Nephron progenitor cell (in vitro differentiated cells): Measurements from ENCODE around the gene CELSR2.
"Not testable (repeated sequence)": the region's sequence is repeated elsewhere in the genome, so short reads cannot be mapped to it uniquely, and the experiment has no call there.

Experiments
- DNase-seq: peaks from one replicate; pipeline ENCODE4 v3.0.0; 2021
- H3K27ac Mint-ChIP-seq: 2 replicates; pipeline ENCODE4 v1.8.0; 2021; ENCODE audit warnings: mild to moderate bottlenecking, moderate library complexity, mixed read lengths
- H3K27me3 Mint-ChIP-seq: 2 replicates; pipeline ENCODE4 v1.8.0; 2021; ENCODE audit warnings: mild to moderate bottlenecking, low read depth, mixed read lengths; ENCODE audit not compliant: poor library complexity
- H3K36me3 Mint-ChIP-seq: 2 replicates; pipeline ENCODE4 v1.8.0; 2021; ENCODE audit warnings: low read depth, mixed read lengths
- H3K4me1 Mint-ChIP-seq: 2 replicates; pipeline ENCODE4 v1.8.0; 2021; ENCODE audit warnings: mixed read lengths
- H3K4me3 Mint-ChIP-seq: 2 replicates; pipeline ENCODE4 v1.8.0; 2021; ENCODE audit warnings: mild to moderate bottlenecking, moderate library complexity, mixed read lengths
- H3K9me3 Mint-ChIP-seq: 2 replicates; pipeline ENCODE4 v1.8.0; 2021; ENCODE audit warnings: mild to moderate bottlenecking, moderate library complexity, mixed read lengths
- TF ChIP-seq, protein P1 (sequence below): fragments of 200-600 bp; sonication (generic); IDR thresholded peaks from 2 replicates; pipeline ENCODE4 v1.5.0; 2021; ENCODE audit warnings: antibody characterized with exemption

Gene CELSR2

DNA sequence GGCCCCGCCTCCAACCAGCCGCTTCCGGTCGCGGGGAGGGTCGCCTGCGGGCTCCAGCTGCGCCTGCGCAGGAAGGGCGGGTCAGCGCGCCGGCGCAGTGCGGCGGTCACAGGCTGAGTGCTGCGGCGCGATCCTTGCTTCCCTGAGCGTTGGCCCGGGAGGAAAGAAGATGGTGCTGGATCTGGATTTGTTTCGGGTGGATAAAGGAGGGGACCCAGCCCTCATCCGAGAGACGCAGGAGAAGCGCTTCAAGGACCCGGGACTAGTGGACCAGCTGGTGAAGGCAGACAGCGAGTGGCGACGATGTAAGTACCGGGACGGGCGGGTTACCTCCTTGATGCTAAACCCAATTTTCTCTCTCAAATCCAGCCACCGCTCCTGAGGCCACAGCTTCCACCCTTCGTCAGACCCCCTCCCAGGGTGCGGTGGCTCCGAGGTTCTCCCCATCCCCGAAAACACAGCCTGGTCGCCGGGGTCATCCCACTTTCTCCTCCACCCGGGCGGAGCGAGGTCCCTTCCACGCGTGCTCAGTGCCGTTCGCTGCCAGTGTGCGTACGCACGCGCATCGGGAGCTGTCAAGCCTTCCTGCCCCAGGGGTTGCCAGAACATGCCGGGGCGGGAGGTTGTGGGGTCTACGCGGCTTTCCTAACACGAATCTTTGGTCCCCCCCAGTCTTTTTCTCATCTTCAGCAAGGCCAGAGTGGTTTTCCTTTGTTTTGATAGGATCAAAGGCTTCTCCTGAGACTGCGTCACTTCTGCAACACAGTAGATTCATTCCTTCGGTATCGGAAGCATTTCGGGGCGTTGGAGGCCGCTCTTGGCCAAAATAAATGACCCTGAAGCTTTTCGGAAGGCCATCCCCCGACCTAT, 35.3 kb upstream of the CELSR2 start, which contains the start of gene SARS1:
Gene SARS1, plus strand, starts transcription at position 95 of the 870 bp plus-strand sequence. Its CDS starts 75 bp downstream, at position 170.
- Mint-ChIP-seq H3K27me3 (peaks cover 5% of the 10 kb centered on the region), H3K27ac (peak within 1 kb of the TSS; percentile 63), H3K9me3 (peaks cover 6% of the 10 kb centered on the region), H3K4me1 (peaks cover 24% of the 10 kb centered on the region), H3K36me3 (peaks cover 24% of the 10 kb centered on the region), H3K4me3 (peak within 1 kb of the TSS; percentile 93)
- TF ChIP-seq, protein P1, sequence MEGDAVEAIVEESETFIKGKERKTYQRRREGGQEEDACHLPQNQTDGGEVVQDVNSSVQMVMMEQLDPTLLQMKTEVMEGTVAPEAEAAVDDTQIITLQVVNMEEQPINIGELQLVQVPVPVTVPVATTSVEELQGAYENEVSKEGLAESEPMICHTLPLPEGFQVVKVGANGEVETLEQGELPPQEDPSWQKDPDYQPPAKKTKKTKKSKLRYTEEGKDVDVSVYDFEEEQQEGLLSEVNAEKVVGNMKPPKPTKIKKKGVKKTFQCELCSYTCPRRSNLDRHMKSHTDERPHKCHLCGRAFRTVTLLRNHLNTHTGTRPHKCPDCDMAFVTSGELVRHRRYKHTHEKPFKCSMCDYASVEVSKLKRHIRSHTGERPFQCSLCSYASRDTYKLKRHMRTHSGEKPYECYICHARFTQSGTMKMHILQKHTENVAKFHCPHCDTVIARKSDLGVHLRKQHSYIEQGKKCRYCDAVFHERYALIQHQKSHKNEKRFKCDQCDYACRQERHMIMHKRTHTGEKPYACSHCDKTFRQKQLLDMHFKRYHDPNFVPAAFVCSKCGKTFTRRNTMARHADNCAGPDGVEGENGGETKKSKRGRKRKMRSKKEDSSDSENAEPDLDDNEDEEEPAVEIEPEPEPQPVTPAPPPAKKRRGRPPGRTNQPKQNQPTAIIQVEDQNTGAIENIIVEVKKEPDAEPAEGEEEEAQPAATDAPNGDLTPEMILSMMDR = no peak
- peak; percentile 92 for DNase-seq

DNA sequence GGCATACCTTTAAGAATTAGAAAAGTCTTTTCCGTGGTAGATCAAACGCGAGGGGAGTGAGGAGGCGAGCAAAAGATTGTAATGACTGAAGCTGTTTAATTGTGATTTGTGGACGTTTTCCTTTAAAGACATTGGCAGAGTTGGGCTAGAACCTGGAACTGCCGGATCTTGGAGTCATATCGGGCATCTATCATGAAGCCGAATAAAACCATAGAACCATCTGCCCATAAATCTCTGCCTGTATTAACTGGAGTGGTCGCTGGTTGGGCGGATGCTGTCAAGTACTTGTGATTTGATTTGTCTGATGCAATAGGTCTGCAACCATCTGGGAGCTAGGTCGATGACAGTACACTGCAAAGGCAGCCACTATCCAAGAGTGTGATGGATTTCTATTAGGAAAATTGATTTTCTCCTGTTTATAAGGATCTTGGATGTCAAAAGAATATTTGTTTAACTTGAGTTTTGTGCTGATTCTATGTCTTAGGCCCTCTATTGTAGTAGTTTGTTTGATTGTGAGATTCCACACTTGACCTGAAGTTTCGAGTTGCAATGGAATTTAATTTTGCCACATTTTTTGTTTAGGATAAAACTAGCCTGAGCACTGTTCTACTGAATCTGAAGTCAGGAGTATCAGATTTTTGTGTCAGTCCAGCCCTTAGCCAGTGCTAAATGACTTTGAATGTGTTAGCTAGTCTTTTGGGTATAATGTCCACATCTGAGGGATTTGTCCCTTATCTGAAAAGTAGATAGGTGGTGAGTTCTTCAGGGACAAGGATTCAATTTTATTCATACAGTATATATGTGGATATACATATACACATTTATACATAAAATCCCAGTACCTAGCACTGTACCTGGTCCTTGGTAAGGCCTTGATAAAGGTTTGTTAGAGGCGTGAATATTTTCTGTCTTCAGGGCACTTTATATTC, 34.4 kb upstream of the CELSR2 start:
- peaks cover 3% of the 10 kb centered on the region for H3K27me3 Mint-ChIP-seq
- TF ChIP-seq, protein P1 = no peak
- peak overlapping the region; percentile 93 for H3K4me3 Mint-ChIP-seq
- H3K9me3 Mint-ChIP-seq = peaks cover 6% of the 10 kb centered on the region
- peaks cover 24% of the 10 kb centered on the region for H3K4me1 Mint-ChIP-seq
- peaks cover 33% of the 10 kb centered on the region for H3K36me3 Mint-ChIP-seq
- DNase-seq = no peak
- peak overlapping the region; percentile 63 for H3K27ac Mint-ChIP-seq

DNA sequence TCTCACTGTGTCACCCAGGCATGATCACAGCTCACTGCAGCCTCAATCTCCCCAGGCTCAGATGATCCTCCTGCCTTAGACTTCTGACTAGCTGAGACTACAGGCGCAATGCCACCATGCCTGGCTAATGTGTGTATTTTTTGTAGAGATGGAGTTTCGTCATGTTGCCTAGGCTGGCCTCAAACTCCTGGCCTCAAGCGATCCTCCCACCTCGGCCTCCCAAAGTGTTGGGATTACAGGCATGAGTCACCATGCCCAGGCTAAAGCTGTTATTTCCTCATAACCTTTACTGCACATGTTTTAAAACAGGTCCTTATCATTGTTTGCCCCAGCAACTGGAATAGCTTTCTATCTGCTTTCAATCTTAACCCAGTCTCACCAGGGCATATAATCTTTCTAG, 32.7 kb upstream of the CELSR2 start:
- H3K27me3 Mint-ChIP-seq = no peaks in the 10 kb centered on the region
- no peak overlapping the region for H3K4me3 Mint-ChIP-seq
- H3K4me1 Mint-ChIP-seq = peaks cover 24% of the 10 kb centered on the region
- H3K27ac Mint-ChIP-seq = no peak overlapping the region
- peaks cover 48% of the 10 kb centered on the region for H3K36me3 Mint-ChIP-seq
- no peak for DNase-seq
- peaks cover 6% of the 10 kb centered on the region for H3K9me3 Mint-ChIP-seq
- TF ChIP-seq, protein P1 = no peak

DNA sequence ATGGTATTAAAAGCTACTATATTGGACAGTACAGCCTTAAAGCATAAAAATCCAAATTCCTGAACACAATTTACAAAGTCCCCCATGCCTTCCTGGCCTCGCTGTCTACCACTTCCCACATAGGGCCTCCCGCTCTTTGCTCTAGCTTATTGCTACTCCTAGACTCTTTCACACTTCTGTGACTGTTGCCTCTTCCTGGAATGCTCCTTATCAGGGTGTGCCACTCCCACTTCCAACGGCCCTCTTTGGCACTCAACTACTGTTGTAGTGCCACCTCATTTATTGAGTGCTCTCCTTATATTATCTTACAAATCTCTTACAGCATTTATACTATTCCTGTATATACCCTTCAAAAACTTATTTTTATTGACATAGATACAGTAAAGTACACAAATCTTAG, 30.8 kb upstream of the CELSR2 start:
- Mint-ChIP-seq H3K4me3 (no peak overlapping the region), H3K27me3 (no peaks in the 10 kb centered on the region), H3K27ac (no peak overlapping the region), H3K4me1 (peaks cover 24% of the 10 kb centered on the region), H3K36me3 (peaks cover 59% of the 10 kb centered on the region), H3K9me3 (peaks cover 6% of the 10 kb centered on the region)
- TF ChIP-seq, protein P1 = no peak
- no peak for DNase-seq

DNA sequence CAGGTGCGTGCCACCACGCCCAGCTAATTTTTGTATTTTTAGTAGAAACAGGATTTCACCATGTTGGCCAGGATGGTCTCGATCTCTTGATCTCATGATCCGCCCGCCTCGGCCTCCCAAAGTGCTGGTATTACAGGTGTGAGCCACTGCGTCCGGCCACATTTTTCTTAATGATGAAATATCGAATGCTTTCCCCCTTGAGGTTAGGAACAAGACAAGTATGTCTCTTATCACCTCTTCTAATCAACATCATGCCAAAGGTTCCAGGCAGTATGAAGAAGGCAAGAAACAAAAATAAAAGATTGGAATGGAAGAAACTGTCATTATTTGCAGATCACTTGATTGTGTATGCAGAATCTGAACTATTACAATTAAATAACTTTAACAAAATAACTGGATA, 28.1 kb upstream of the CELSR2 start:
- H3K4me1 Mint-ChIP-seq = not testable (repeated sequence)

DNA sequence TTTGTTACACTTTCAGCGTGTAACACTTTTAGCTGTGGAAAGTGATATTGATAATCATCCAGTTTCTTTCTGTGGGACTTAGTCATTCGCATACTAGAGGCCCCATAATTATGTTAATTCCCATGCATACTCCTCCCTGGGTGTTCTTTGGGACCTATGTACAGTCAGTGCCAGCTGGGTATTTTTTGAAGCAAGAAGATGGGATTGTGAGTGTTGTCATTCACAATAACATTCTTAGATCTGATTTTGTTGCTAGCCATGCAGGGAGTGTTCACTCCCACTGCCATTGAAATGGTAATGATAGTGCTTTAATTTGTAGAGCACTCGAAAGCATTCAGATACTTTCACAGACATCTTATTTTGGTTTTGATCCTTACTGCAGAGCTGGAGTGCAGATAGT, 24.0 kb upstream of the CELSR2 start:
- H3K27ac Mint-ChIP-seq = no peak overlapping the region
- H3K9me3 Mint-ChIP-seq = no peaks in the 10 kb centered on the region
- H3K27me3 Mint-ChIP-seq = no peaks in the 10 kb centered on the region
- no peak overlapping the region for H3K4me3 Mint-ChIP-seq
- DNase-seq = no peak
- H3K36me3 Mint-ChIP-seq = peaks cover 60% of the 10 kb centered on the region
- H3K4me1 Mint-ChIP-seq = peaks cover 15% of the 10 kb centered on the region
- TF ChIP-seq, protein P1 = no peak

More for the DNA sequence above, 28.1 kb upstream of the CELSR2 start:
- H3K4me3 Mint-ChIP-seq, H3K27ac Mint-ChIP-seq, H3K27me3 Mint-ChIP-seq, H3K9me3 Mint-ChIP-seq, DNase-seq: not testable (repeated sequence)
- H3K36me3 Mint-ChIP-seq = peaks cover 63% of the 10 kb centered on the region
